HepG2 (cell line): Measurements from ENCODE around the gene ADIPOR2. TPM values are rescaled to one million over a fixed set of nuclear protein-coding genes. Genes with fewer than 3 reads are reported as not detected.

ENCODE experiments used
- ERF ChIP-seq: IDR thresholded peaks from 2 replicates; pipeline ENCODE4 v1.6.1; 2018; ENCODE audit warnings: missing biosample characterization, missing genetic modification reagents
- ETV6 ChIP-seq: sonication (generic); formaldehyde crosslinking; conservative IDR thresholded peaks from 2 replicates; pipeline ENCODE4 v1.4.0; 2020; ENCODE audit warnings: missing genetic modification reagents
- FOXA1 ChIP-seq, 2 experiments: fragments of 450-650 bp in 1 of 2; sonication (generic) in 1 of 2; formaldehyde crosslinking in 1 of 2; IDR thresholded peaks; 2 replicates each; pipeline versions ENCODE4 v1.4.0 to v1.6.1; 2016 to 2020; ENCODE audit warnings: missing genetic modification reagents in 1 of 2
- FOXK1 ChIP-seq: sonication (generic); formaldehyde crosslinking; IDR thresholded peaks from 2 replicates; pipeline ENCODE4 v1.4.0; 2020; ENCODE audit warnings: low read depth, missing genetic modification reagents, borderline replicate concordance
- HOXA3 ChIP-seq: sonication (generic); formaldehyde crosslinking; IDR thresholded peaks from 2 replicates; pipeline ENCODE4 v1.5.0; 2020; ENCODE audit warnings: missing genetic modification reagents
- KLF12 ChIP-seq: sonication (generic); formaldehyde crosslinking; IDR thresholded peaks from 2 replicates; pipeline ENCODE4 v1.4.0; 2020; ENCODE audit warnings: missing genetic modification reagents, borderline replicate concordance
- NFE2 ChIP-seq: sonication (generic); formaldehyde crosslinking; IDR thresholded peaks from 2 replicates; pipeline ENCODE4 v1.4.0; 2020; ENCODE audit warnings: missing genetic modification reagents
- RBFOX2 ChIP-seq: fragments of 200-400 bp; formaldehyde crosslinking; IDR thresholded peaks from 2 replicates; pipeline ENCODE4 v1.6.1; 2017; ENCODE audit warnings: low read depth, mild to moderate bottlenecking, low read length
- RFX5 ChIP-seq: IDR thresholded peaks from 2 replicates; pipeline ENCODE4 v1.6.1; 2011; ENCODE audit warnings: low read depth, low read length, improper control_type of control experiment
- ZBTB14 ChIP-seq: sonication (generic); formaldehyde crosslinking; IDR thresholded peaks from 2 replicates; pipeline ENCODE4 v1.4.0; 2020; ENCODE audit warnings: missing genetic modification reagents
- ZKSCAN5 ChIP-seq: sonication (generic); formaldehyde crosslinking; IDR thresholded peaks from 2 replicates; pipeline ENCODE4 v1.5.1; 2020; ENCODE audit warnings: mild to moderate bottlenecking, missing genetic modification reagents
- ZNF33B ChIP-seq: sonication (generic); formaldehyde crosslinking; IDR thresholded peaks from 2 replicates; pipeline ENCODE4 v1.5.1; 2020; ENCODE audit warnings: mild to moderate bottlenecking, missing genetic modification reagents
- ZNF441 ChIP-seq: sonication (generic); formaldehyde crosslinking; IDR thresholded peaks from 2 replicates; pipeline ENCODE4 v1.7.0; 2021; ENCODE audit warnings: missing genetic modification reagents, borderline replicate concordance
- ZNF451 ChIP-seq: sonication (generic); formaldehyde crosslinking; IDR thresholded peaks from 2 replicates; pipeline ENCODE4 v1.5.0; 2020; ENCODE audit warnings: mild to moderate bottlenecking, missing genetic modification reagents
- polyA plus RNA-seq, 8 experiments: library from polyadenylated mRNA; depleted of rRNA in 3 of 8; stranded (reverse) in 7 of 8; unstranded in 1 of 8; fragments of >200 nt; fragmentation: Illumina TruSeq in 4 of 8; extraction: Trizol in 4 of 8; gene quantifications; 2 replicates each; pipeline versions ENCODE4 v1.2.1 to v1.2.3, GENCODE V29; 2011 to 2016; ENCODE audit warnings: low read depth in 4 of 8, missing spikeins in 1 of 8, mixed read lengths in 1 of 8; ENCODE audit not compliant: insufficient read depth in 1 of 8
- total RNA-seq, 5 experiments: library from RNA; depleted of rRNA; stranded (reverse); fragments of >200 nt; fragmentation: Illumina TruSeq; extraction: Trizol; gene quantifications; 2 replicates each; pipeline ENCODE4 v1.2.3, GENCODE V29; 2016; ENCODE audit warnings: low read depth in 1 of 5
- TF ChIP-seq, protein P1 (sequence below): sonication (generic); formaldehyde crosslinking; IDR thresholded peaks from 2 replicates; pipeline ENCODE4 v1.5.0; 2020; ENCODE audit warnings: missing genetic modification reagents
- TF ChIP-seq, protein P2 (sequence below): sonication (generic); formaldehyde crosslinking; IDR thresholded peaks from 2 replicates; pipeline ENCODE4 v1.4.0; 2020; ENCODE audit warnings: mild to moderate bottlenecking, missing genetic modification reagents, borderline replicate concordance
- TF ChIP-seq, protein P3 (sequence below): sonication (generic); formaldehyde crosslinking; IDR thresholded peaks from 2 replicates; pipeline ENCODE4 v1.4.0; 2020; ENCODE audit warnings: missing genetic modification reagents

Gene ADIPOR2
- total and polyA plus RNA-seq, 2 of the 13 experiments (the other 11 are each of a cell fraction or from before 2014, with no cell fraction given) = 35.2 to 52.2 TPM

DNA sequence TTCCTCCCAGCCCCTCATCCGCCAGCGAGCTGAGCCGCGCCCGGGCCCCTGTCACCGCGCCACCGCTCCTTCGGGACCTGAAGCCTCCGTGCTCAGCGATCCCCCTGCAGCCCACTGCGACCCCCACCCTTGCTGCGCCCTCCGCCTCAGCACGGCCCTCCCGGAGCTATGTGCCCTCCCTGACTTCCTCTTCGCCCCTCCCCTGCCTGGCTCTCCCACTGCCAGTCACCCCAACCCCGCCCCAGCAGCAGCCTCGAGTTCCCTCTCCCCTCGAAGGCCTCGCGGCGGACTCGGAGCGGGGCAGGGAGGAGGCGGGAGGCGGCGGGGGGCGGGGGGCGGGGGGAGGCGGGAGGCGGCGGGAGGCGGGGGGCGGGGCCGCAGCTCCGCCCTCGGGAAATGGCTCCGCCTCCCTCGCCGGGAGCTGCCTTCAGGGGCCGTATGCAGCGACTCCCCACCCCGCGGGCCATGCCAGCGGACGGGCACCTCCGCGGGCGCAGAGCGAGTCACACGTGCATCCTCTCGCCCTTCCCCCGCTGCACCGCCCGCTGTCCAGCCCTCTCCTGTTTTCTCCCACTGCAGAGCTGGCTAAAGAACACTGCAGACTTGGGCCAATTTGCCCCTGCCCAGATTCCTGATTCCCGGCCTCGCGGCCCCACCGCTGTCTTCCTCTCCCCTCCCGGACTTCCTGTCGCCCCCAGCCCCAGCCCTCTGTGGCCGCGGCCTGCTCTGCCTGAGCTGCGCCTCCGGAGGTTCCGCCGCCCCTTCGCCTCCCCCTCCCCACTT, 29.1 kb upstream of the ADIPOR2 start (continued):
- TF ChIP-seq HOXA3 (no peak), FOXK1 (CRISPR knock-in tag) (peak; percentile 51; the same call in 1 of the 2 replicates), KLF12 (no peak), RFX5 (no peak), RBFOX2 (peak; percentile 82), ZKSCAN5 (CRISPR knock-in tag) (no peak), ZBTB14 (no peak), ETV6 (CRISPR knock-in tag) (peak; percentile 99), ERF (peak; percentile 56; the same call in 1 of the 2 replicates), ZNF451 (CRISPR knock-in tag) (0 out of 2 replicates have a peak, but pooled peaks have one; percentile 30), NFE2 (CRISPR knock-in tag) (no peak), ZNF441 (CRISPR knock-in tag) (no peak), FOXA1 (IDR thresholded peaks at IDR 0.05) (no peak), FOXA1 (CRISPR knock-in tag; IDR thresholded peaks at IDR 0.05) (no peak), ZNF33B (CRISPR knock-in tag) (no peak)
- TF ChIP-seq, protein P1, sequence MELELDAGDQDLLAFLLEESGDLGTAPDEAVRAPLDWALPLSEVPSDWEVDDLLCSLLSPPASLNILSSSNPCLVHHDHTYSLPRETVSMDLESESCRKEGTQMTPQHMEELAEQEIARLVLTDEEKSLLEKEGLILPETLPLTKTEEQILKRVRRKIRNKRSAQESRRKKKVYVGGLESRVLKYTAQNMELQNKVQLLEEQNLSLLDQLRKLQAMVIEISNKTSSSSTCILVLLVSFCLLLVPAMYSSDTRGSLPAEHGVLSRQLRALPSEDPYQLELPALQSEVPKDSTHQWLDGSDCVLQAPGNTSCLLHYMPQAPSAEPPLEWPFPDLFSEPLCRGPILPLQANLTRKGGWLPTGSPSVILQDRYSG (CRISPR knock-in tag) = no peak
- TF ChIP-seq, protein P2, sequence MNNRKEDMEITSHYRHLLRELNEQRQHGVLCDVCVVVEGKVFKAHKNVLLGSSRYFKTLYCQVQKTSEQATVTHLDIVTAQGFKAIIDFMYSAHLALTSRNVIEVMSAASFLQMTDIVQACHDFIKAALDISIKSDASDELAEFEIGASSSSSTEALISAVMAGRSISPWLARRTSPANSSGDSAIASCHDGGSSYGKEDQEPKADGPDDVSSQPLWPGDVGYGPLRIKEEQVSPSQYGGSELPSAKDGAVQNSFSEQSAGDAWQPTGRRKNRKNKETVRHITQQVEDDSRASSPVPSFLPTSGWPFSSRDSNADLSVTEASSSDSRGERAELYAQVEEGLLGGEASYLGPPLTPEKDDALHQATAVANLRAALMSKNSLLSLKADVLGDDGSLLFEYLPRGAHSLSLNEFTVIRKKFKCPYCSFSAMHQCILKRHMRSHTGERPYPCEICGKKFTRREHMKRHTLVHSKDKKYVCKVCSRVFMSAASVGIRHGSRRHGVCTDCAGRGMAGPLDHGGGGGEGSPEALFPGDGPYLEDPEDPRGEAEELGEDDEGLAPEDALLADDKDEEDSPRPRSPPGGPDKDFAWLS = no peak
- TF ChIP-seq, protein P3, sequence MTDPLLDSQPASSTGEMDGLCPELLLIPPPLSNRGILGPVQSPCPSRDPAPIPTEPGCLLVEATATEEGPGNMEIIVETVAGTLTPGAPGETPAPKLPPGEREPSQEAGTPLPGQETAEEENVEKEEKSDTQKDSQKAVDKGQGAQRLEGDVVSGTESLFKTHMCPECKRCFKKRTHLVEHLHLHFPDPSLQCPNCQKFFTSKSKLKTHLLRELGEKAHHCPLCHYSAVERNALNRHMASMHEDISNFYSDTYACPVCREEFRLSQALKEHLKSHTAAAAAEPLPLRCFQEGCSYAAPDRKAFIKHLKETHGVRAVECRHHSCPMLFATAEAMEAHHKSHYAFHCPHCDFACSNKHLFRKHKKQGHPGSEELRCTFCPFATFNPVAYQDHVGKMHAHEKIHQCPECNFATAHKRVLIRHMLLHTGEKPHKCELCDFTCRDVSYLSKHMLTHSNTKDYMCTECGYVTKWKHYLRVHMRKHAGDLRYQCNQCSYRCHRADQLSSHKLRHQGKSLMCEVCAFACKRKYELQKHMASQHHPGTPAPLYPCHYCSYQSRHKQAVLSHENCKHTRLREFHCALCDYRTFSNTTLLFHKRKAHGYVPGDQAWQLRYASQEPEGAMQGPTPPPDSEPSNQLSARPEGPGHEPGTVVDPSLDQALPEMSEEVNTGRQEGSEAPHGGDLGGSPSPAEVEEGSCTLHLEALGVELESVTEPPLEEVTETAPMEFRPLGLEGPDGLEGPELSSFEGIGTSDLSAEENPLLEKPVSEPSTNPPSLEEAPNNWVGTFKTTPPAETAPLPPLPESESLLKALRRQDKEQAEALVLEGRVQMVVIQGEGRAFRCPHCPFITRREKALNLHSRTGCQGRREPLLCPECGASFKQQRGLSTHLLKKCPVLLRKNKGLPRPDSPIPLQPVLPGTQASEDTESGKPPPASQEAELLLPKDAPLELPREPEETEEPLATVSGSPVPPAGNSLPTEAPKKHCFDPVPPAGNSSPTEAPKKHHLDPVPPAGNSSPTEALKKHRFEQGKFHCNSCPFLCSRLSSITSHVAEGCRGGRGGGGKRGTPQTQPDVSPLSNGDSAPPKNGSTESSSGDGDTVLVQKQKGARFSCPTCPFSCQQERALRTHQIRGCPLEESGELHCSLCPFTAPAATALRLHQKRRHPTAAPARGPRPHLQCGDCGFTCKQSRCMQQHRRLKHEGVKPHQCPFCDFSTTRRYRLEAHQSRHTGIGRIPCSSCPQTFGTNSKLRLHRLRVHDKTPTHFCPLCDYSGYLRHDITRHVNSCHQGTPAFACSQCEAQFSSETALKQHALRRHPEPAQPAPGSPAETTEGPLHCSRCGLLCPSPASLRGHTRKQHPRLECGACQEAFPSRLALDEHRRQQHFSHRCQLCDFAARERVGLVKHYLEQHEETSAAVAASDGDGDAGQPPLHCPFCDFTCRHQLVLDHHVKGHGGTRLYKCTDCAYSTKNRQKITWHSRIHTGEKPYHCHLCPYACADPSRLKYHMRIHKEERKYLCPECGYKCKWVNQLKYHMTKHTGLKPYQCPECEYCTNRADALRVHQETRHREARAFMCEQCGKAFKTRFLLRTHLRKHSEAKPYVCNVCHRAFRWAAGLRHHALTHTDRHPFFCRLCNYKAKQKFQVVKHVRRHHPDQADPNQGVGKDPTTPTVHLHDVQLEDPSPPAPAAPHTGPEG (CRISPR knock-in tag) = no peak
